HCT116 (cell line): ENCODE measurements around the gene MYO7A. TPM values are rescaled to one million over a fixed set of nuclear protein-coding genes. Genes with fewer than 3 reads are reported as not detected.

ENCODE experiments used
- ATAC-seq: fragments of 200-7000 bp; cut with Tn5 transposase; 2 replicates; pipeline ENCODE4 v1.9.1; 2020; ENCODE audit warnings: mild to moderate bottlenecking, moderate library complexity
- BruUV-seq: library from RNA; stranded (reverse); fragments of 400-500 nt; replicated peaks from 2 replicates; lab custom pipeline; 2021; lab: Mats Ljungman, UMichigan
- CTCF ChIA-PET: fragments of 300-600 bp; sonication (Branson Sonifier 250); formaldehyde crosslinking; loops from one replicate; lab custom pipeline; 2021; ENCODE audit warnings: antibody characterized with exemption; lab: Charles Lee
- POLR2A ChIA-PET: fragments of 300-600, 350-600 bp; sonication (Branson Sonifier 250); formaldehyde crosslinking; loops from one replicate; lab custom pipeline; 2021; ENCODE audit warnings: antibody characterized with exemption; lab: Charles Lee
- RAD21 ChIA-PET, 2 experiments: fragments of 300-600 bp; sonication (Branson Sonifier 250); formaldehyde crosslinking; loops; one replicate each; lab custom pipeline; 2023; ENCODE audit warnings: low total read pairs in 2 of 2; ENCODE audit not compliant: uncharacterized antibody in 2 of 2, unreplicated experiment in 2 of 2, low non-redundant PET in 1 of 2; lab: Charles Lee
- DNase-seq: peaks from one replicate; pipeline ENCODE4 v3.0.0-alpha.2; 2010; ENCODE audit warnings: low read depth, low spot score
- H2AFZ ChIP-seq: fragments of 200-600 bp; shearing (Covaris generic), sonication (generic); 2 replicates; pipeline ENCODE4 v1.6.1; 2017; ENCODE audit warnings: low read depth, mixed run types, mixed read lengths, antibody characterized with exemption, low read length; ENCODE audit not compliant: poor library complexity, severe bottlenecking
- H3K27ac ChIP-seq: 2 replicates; pipeline ENCODE4 v1.5.1; 2012; ENCODE audit warnings: low read depth, low read length
- H3K27me3 ChIP-seq: fragments of 200-600 bp; sonication (generic); 2 replicates; pipeline ENCODE4 v1.6.1; 2016; ENCODE audit warnings: mixed run types, low read length, mixed read lengths; ENCODE audit not compliant: insufficient read depth
- H3K36me3 ChIP-seq, 2 experiments: fragments of 200-500 bp in 1 of 2; fragments of 200-600 bp in 1 of 2; sonication (Bioruptor generic) in 1 of 2; sonication (generic) in 1 of 2; 2 replicates each; pipeline versions ENCODE4 v1.5.1 to v1.6.1; 2014 to 2016; ENCODE audit warnings: low read length in 2 of 2, inconsistent platforms in 1 of 2, mixed read lengths in 1 of 2, mixed run types in 1 of 2; ENCODE audit not compliant: insufficient read depth in 2 of 2, control insufficient read depth in 1 of 2
- H3K4me1 ChIP-seq, 2 experiments: fragments of 200-600 bp in 1 of 2; sonication (generic) in 1 of 2; 2 replicates each; pipeline versions ENCODE4 v1.5.1 to v1.6.1; 2012 to 2017; ENCODE audit warnings: low read length in 2 of 2, inconsistent platforms in 1 of 2, mild to moderate bottlenecking in 1 of 2, mixed read lengths in 1 of 2, mixed run types in 1 of 2, moderate library complexity in 1 of 2; ENCODE audit not compliant: insufficient read depth in 2 of 2, control insufficient read depth in 1 of 2
- H3K4me2 ChIP-seq: fragments of 200-600 bp; sonication (generic); 2 replicates; pipeline ENCODE4 v1.6.1; 2017; ENCODE audit warnings: mixed run types, low read length, mixed read lengths
- H3K4me3 ChIP-seq, 2 experiments: fragments of 200-600 bp in 1 of 2; sonication (generic) in 1 of 2; replicated peaks in 1 of 2; 2 replicates each; pipeline ENCODE4 v1.5.1; 2011 to 2016; ENCODE audit warnings: low read length in 2 of 2, control low read depth in 1 of 2, low read depth in 1 of 2, mild to moderate bottlenecking in 1 of 2, mixed read lengths in 1 of 2, mixed run types in 1 of 2
- H3K79me2 ChIP-seq: fragments of 200-600 bp; sonication (generic); 2 replicates; pipeline ENCODE4 v1.6.1; 2017; ENCODE audit warnings: mild to moderate bottlenecking, mixed run types, low read length, moderate library complexity, mixed read lengths; ENCODE audit not compliant: insufficient read depth
- H3K9ac ChIP-seq: fragments of 200-600 bp; sonication (generic); 2 replicates; pipeline ENCODE4 v1.6.1; 2016; ENCODE audit warnings: low read length, mixed read lengths
- H3K9me2 ChIP-seq: fragments of 200-600 bp; sonication (generic), shearing (Covaris generic); 2 replicates; pipeline ENCODE4 v1.6.1; 2017; ENCODE audit warnings: mixed run types, mild to moderate bottlenecking, moderate library complexity; ENCODE audit not compliant: insufficient read depth
- H3K9me3 ChIP-seq, 2 experiments: fragments of 200-500 bp in 1 of 2; fragments of 200-600 bp in 1 of 2; sonication (Bioruptor generic) in 1 of 2; sonication (generic) in 1 of 2; 2 replicates each; pipeline ENCODE4 v1.6.1; 2014 to 2017; ENCODE audit warnings: low read length in 2 of 2, mixed read lengths in 2 of 2, inconsistent platforms in 1 of 2, low read depth in 1 of 2, mild to moderate bottlenecking in 1 of 2, mixed run types in 1 of 2, moderate library complexity in 1 of 2; ENCODE audit not compliant: control insufficient read depth in 1 of 2, insufficient read depth in 1 of 2
- H4K20me1 ChIP-seq: fragments of 200-600 bp; sonication (generic), shearing (Covaris generic); 2 replicates; pipeline ENCODE4 v1.6.1; 2017; ENCODE audit warnings: mixed run types, mild to moderate bottlenecking, moderate library complexity; ENCODE audit not compliant: insufficient read depth
- CTCF ChIP-seq, 3 experiments: fragments of 200-600 bp in 1 of 3; sonication (generic) in 1 of 3; IDR thresholded peaks in 2 of 3; conservative IDR thresholded peaks in 1 of 3; 2 replicates each; pipeline ENCODE4 v1.5.1; 2012 to 2017; ENCODE audit warnings: low read depth in 2 of 3, low read length in 2 of 3, antibody characterized with exemption in 1 of 3, borderline replicate concordance in 1 of 3, control low read depth in 1 of 3, mild to moderate bottlenecking in 1 of 3, mixed read lengths in 1 of 3, mixed run types in 1 of 3, moderate library complexity in 1 of 3; ENCODE audit not compliant: insufficient read depth in 1 of 3
- POLR2A ChIP-seq: IDR thresholded peaks from 2 replicates; pipeline ENCODE4 v1.7.0; 2011; ENCODE audit warnings: borderline replicate concordance; ENCODE audit not compliant: insufficient read depth, insufficient read length; ENCODE audit errors: extremely low read depth
- RAD21 ChIP-seq: IDR thresholded peaks from 2 replicates; pipeline ENCODE4 v1.6.1; 2012; ENCODE audit warnings: low read depth, mild to moderate bottlenecking
- YY1 ChIP-seq: IDR thresholded peaks from 2 replicates; pipeline ENCODE4 v1.6.1; 2011; ENCODE audit warnings: low read length, low read depth, moderate library complexity, mild to moderate bottlenecking; ENCODE audit not compliant: insufficient replicate concordance; ENCODE audit errors: extremely low read depth
- intact Hi-C: fragments of 100-400 bp; cut with micrococcal nuclease; formaldehyde crosslinking; loops from 2 replicates; pipeline ENCODE4 v1.10.0; 2022
- total RNA-seq: library from RNA; stranded (reverse); gene quantifications from one replicate; pipeline ENCODE4 v1.2.1, GENCODE V29; 2021; ENCODE audit not compliant: unreplicated experiment

The MYO7A gene
- total RNA-seq, 1 experiment from 2014 or later = 1.8 TPM

- H3K4me2 ChIP-seq = no peak overlapping the region
- H3K79me2 ChIP-seq = no peaks in the 10 kb centered on the region
- no peaks in the 10 kb centered on the region for H3K9me3 ChIP-seq
- H3K4me1 ChIP-seq = peaks cover 2 to 11% of the 10 kb centered on the region in 2 experiments; a peak in 1 of 4 replicates
- H3K9ac ChIP-seq = no peak overlapping the region
- H3K36me3 ChIP-seq = no peaks in the 10 kb centered on the region
- DNase-seq = peak; percentile 68
- ChIA-PET CTCF (interaction anchor here (0.6 to 4.4 kb wide), 28 partner anchors 10 to 528 kb away, joined by 3 to 98 read pairs (median 8); partner anchors contain the start of gene CAPN5), POLR2A (interaction anchor here (0.9 to 2.5 kb wide), 3 partner anchors 16 to 43 kb away, joined by 3 to 23 read pairs (median 4); partner anchors contain the start of gene CAPN5), RAD21 (interaction anchor here (0.7 to 2.5 kb wide), 8 partner anchors 16 to 357 kb away, joined by 3 to 29 read pairs (median 4); no protein-coding TSS in a partner anchor)
- no peaks in the 10 kb centered on the region for H3K9me2 ChIP-seq
- no peaks in the 10 kb centered on the region for H4K20me1 ChIP-seq
- peak; percentile 96 for ATAC-seq
- TF ChIP-seq RAD21 (peak; percentile 96), YY1 (peak; percentile 32), CTCF (IDR thresholded peaks at IDR 0.05 in 2 of 3, conservative IDR thresholded peaks at IDR 0.05 in 1 of 3; ENCODE audit: borderline replicate concordance in 1 of 3, insufficient read depth in 1 of 3, low read depth in 2 of 3, low read length in 2 of 3) (peak; percentile 95 to 99 (median 97)), POLR2A (no peak)
- no peak overlapping the region for H3K4me3 ChIP-seq
- intact Hi-C loops = loop anchor here (1.0 to 5.0 kb wide), 4 partner anchors 44 to 357 kb away; no protein-coding TSS in a partner anchor
- H2AFZ ChIP-seq = no peak overlapping the region
- no peaks in the 10 kb centered on the region for H3K27me3 ChIP-seq
- no peak overlapping the region for H3K27ac ChIP-seq
- no TSS peak for BruUV-seq
Observed at GRCh38 chr11:77091146-77091940, 36.7 kb upstream of the MYO7A start.
